A549 (cell line): Measurements from ENCODE around the gene CLCNKB.

Experiments
- CTCF ChIP-seq: fragments of >200 bp; sonication (Bioruptor Twin); formaldehyde crosslinking; IDR thresholded peaks from 3 replicates; pipeline ENCODE4 v1.5.1; 2016
- EHMT2 ChIP-seq: fragments of 200-600 bp; sonication (generic); IDR thresholded peaks from 2 replicates; pipeline ENCODE4 v1.6.1; 2016; ENCODE audit warnings: antibody characterized with exemption, low read depth, mild to moderate bottlenecking, moderate library complexity
- KDM1A ChIP-seq: fragments of 200-600 bp; sonication (generic); IDR thresholded peaks from 2 replicates; pipeline ENCODE4 v1.6.1; 2016; ENCODE audit warnings: low read depth, mild to moderate bottlenecking
- POLR2A ChIP-seq: IDR thresholded peaks from 2 replicates; pipeline ENCODE4 v1.6.1; 2012; ENCODE audit warnings: mild to moderate bottlenecking, low read length

GRCh38 chr1:16051039-16051438 is 7.5 kb downstream of the CLCNKB start:
- TF ChIP-seq CTCF (no peak), KDM1A (no peak), POLR2A (no peak), EHMT2 (no peak)
